Thymus (tissue), 11 donors: Measurements from ENCODE around the gene ZNF792. TPM values are rescaled to one million over a fixed set of nuclear protein-coding genes. Genes with fewer than 3 reads are reported as not detected.
"Not testable (repeated sequence)": the region's sequence is repeated elsewhere in the genome, so short reads cannot be mapped to it uniquely, and the experiment has no call there.

Source experiments
- DNase-seq, 9 donors: peaks; one replicate each; pipeline ENCODE4 v3.0.0-alpha.2; 2013; ENCODE audit warnings: low spot score in 9 of 9, low read depth in 6 of 9, missing footprints in 1 of 9
- H3K27ac ChIP-seq, 2 donors: one replicate each; pipeline ENCODE4 v1.5.1; 2013; ENCODE audit warnings: control low read depth in 1 of 2, low read depth in 1 of 2, low read length in 1 of 2, mild to moderate bottlenecking in 1 of 2, moderate library complexity in 1 of 2
- H3K27me3 ChIP-seq, 2 donors: one replicate each; pipeline ENCODE4 v1.5.1; 2013; ENCODE audit warnings: low read length in 1 of 2; ENCODE audit not compliant: control insufficient read depth in 2 of 2, insufficient read depth in 1 of 2
- H3K36me3 ChIP-seq, 2 donors: one replicate each; pipeline ENCODE4 v1.5.1; 2013; ENCODE audit warnings: low read length in 1 of 2, mild to moderate bottlenecking in 1 of 2, moderate library complexity in 1 of 2; ENCODE audit not compliant: control insufficient read depth in 2 of 2, insufficient read depth in 2 of 2
- H3K4me1 ChIP-seq, 2 donors: one replicate each; pipeline ENCODE4 v1.5.1; 2013; ENCODE audit warnings: low read length in 2 of 2; ENCODE audit not compliant: control insufficient read depth in 2 of 2, insufficient read depth in 2 of 2
- H3K4me3 ChIP-seq, 2 donors: one replicate each; pipeline ENCODE4 v1.5.1; 2013; ENCODE audit warnings: low read length in 2 of 2, control low read depth in 1 of 2, mild to moderate bottlenecking in 1 of 2
- H3K9me3 ChIP-seq, 2 donors: one replicate each; pipeline ENCODE4 v1.5.1; 2013; ENCODE audit warnings: low read length in 1 of 2, mild to moderate bottlenecking in 1 of 2; ENCODE audit not compliant: control insufficient read depth in 2 of 2, insufficient read depth in 1 of 2
- WGBS: extraction: QIAGEN DNeasy Blood & Tissue Kit; methylation state at CpG from one replicate; pipeline ENCODE4 v1.1.7; 2013; 5-methylcytosine and 5-hydroxymethylcytosine counted together
- polyA plus RNA-seq: library from polyadenylated mRNA; stranded (reverse); fragments of 200-250 nt; gene quantifications from one replicate; pipeline ENCODE4 v1.2.3, GENCODE V29; 2013
- total RNA-seq: library from RNA; stranded (reverse); fragments of 120-200 nt; gene quantifications from one replicate; pipeline ENCODE4 v1.2.4, GENCODE V29; 2013
- donor health status: healthy.

ZNF792 gene
- total and polyA plus RNA-seq, 2 donors, result 2.6 to 5.4 TPM

DNA sequence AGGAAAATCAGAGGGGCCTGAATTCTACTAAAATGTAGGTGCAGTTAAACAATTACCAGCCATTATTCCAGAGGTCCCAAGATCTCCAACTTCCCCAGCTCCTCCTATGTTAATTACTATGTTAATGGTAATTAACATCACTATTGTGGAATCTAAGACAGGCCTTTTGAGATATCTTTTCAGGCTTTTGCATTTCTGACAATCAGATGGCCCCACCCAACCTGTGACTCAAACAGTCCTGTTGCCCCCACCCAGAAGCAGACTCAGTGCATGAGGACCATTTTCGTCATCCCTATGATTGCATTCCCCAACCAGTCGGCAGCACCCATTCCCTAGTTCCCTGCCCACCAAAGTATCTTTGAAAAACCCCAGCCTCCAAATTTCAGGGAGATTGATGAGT lies 45.8 kb downstream of the ZNF792 start:
- 94% methylated on average over 2 of the region's 2 CpGs for WGBS
- no peaks in the 10 kb centered on the region for H3K4me1 ChIP-seq
- H3K9me3 ChIP-seq, result no peaks in the 10 kb centered on the region
- no peak overlapping the region for H3K4me3 ChIP-seq
- no peak overlapping the region for H3K27ac ChIP-seq
- no peak for DNase-seq
- H3K27me3 ChIP-seq, result no peaks in the 10 kb centered on the region
- H3K36me3 ChIP-seq, result no peaks in the 10 kb centered on the region

- not testable (repeated sequence) for H3K4me3 ChIP-seq, H3K27me3 ChIP-seq, H3K36me3 ChIP-seq, H3K4me1 ChIP-seq, H3K27ac ChIP-seq, DNase-seq, H3K9me3 ChIP-seq
- WGBS, result 92% methylated on average over 3 of the region's 3 CpGs
These were observed 46.9 kb downstream of the ZNF792 start for GRCh38 chr19:34917144-34917543.

DNA sequence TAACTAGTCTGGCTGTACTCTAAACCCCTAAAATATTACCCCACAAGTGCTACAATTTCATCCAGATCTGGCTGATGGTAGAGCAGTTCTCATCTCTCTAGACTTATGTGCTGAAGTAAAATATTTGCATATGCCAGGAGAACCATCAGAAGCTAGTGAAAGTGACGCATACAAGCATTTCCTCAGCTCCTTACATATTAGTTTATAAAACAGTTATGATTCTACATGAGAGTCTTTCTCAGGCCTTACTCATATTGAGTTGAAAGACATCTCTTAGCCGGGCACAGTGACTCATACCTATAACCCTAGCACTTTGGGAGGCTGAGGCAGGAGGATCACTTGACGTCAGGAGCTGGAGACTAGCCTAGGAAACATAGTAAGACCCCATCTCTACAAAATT lies 53.3 kb downstream of the ZNF792 start:
- no peaks in the 10 kb centered on the region for H3K9me3 ChIP-seq
- H3K4me1 ChIP-seq, result no peaks in the 10 kb centered on the region
- DNase-seq, result no peak
- H3K27ac ChIP-seq, result no peak overlapping the region
- H3K36me3 ChIP-seq, result no peaks in the 10 kb centered on the region
- peaks cover 6 to 11% of the 10 kb centered on the region in 2 donors for H3K27me3 ChIP-seq
- WGBS, result 97% methylated on average over 3 of the region's 3 CpGs
- H3K4me3 ChIP-seq, result no peak overlapping the region

Other genes starting within 250 kb of the ZNF792 start
- 21.5 TPM for gene ZNF181, start 230.0 kb downstream of the ZNF792 start, total RNA-seq
- gene ZNF181, start 230.0 kb downstream of the ZNF792 start, polyA plus RNA-seq, result 14.2 TPM
- 7.7 TPM for gene ZNF599, start 191.0 kb downstream of the ZNF792 start, total RNA-seq
- 9.5 TPM for gene ZNF599, start 191.0 kb downstream of the ZNF792 start, polyA plus RNA-seq
- 2.5 TPM for gene ZNF30, start 37.3 kb downstream of the ZNF792 start, total RNA-seq
- gene ZNF30, start 37.3 kb downstream of the ZNF792 start, polyA plus RNA-seq, result 3.9 TPM
- gene GRAMD1A, start 36.1 kb upstream of the ZNF792 start, total RNA-seq, result 18.7 TPM
- 51.9 TPM for gene GRAMD1A, start 36.1 kb upstream of the ZNF792 start, polyA plus RNA-seq
- gene SCN1B, start 66.2 kb upstream of the ZNF792 start, total RNA-seq, result 0.28 TPM
- 3.4 TPM for gene SCN1B, start 66.2 kb upstream of the ZNF792 start, polyA plus RNA-seq
- gene HPN, start 77.5 kb upstream of the ZNF792 start, total RNA-seq, result 0.66 TPM
- gene HPN, start 77.5 kb upstream of the ZNF792 start, polyA plus RNA-seq, result 0.82 TPM
- 22.8 TPM for gene FXYD3, start 151.6 kb upstream of the ZNF792 start, total RNA-seq
- gene FXYD3, start 151.6 kb upstream of the ZNF792 start, polyA plus RNA-seq, result 175 TPM
- gene LGI4, start 170.8 kb upstream of the ZNF792 start, total RNA-seq, result 0.52 TPM
- gene LGI4, start 170.8 kb upstream of the ZNF792 start, polyA plus RNA-seq, result 9.8 TPM
- gene FXYD1, start 174.6 kb upstream of the ZNF792 start, total RNA-seq, result 3.2 TPM
- gene FXYD1, start 174.6 kb upstream of the ZNF792 start, polyA plus RNA-seq, result 17.1 TPM
- not detected for gene FXYD7, start 179.0 kb upstream of the ZNF792 start, total RNA-seq
- 1.9 TPM for gene FXYD7, start 179.0 kb upstream of the ZNF792 start, polyA plus RNA-seq
- gene FXYD5, start 190.5 kb upstream of the ZNF792 start, total RNA-seq, result 42.6 TPM
- 136 TPM for gene FXYD5, start 190.5 kb upstream of the ZNF792 start, polyA plus RNA-seq